K562 (cell line): ENCODE results near the gene SNU13. TPM values are rescaled to one million over a fixed set of nuclear protein-coding genes. Genes with fewer than 3 reads are reported as not detected.

ENCODE experiments used
- ATAC-seq: fragments of 200-7000 bp; cut with Tn5 transposase; 3 replicates; pipeline ENCODE4 v1.9.1; 2020; ENCODE audit warnings: moderate library complexity
- BruUV-seq: library from RNA; stranded (reverse); fragments of 400-500 nt; replicated peaks from 2 replicates; lab custom pipeline; 2021; lab: Mats Ljungman, UMichigan
- CTCF ChIA-PET: fragments of 300-600 bp; formaldehyde crosslinking; extraction: SDS; loops from one replicate; lab custom pipeline; 2021; ENCODE audit warnings: low intra/inter-chr PET ratio; lab: Yijun Ruan, JAX
- POLR2A ChIA-PET: fragments of 300-600, 350-650 bp; sonication (Branson Sonifier 250); formaldehyde crosslinking; extraction: SDS; loops from one replicate; lab custom pipeline; 2021; ENCODE audit warnings: antibody characterized with exemption, inconsistent platforms; lab: Yijun Ruan, JAX
- DNase-seq, 4 experiments: peaks; one replicate each; pipeline versions ENCODE4 v3.0.0 to v3.0.0-alpha.2; 2011 to 2018; ENCODE audit warnings: low spot score in 3 of 4, mixed read lengths in 3 of 4; ENCODE audit errors: extremely low read depth in 1 of 4
- FAIRE-seq: peaks from 2 replicates; lab custom pipeline; 2011; peaks lifted over from hg19 to GRCh38; lab: Jason Lieb, UNC
- H2AFZ ChIP-seq: 2 replicates; pipeline ENCODE4 v1.6.0; 2011; ENCODE audit warnings: low read depth, low read length, control low read depth, inconsistent platforms
- H3K27ac ChIP-seq: fragments of 200-600 bp; 3 replicates; pipeline ENCODE4 v1.8.0; 2011; ENCODE audit warnings: low read depth, mild to moderate bottlenecking, control low read depth, inconsistent platforms, low read length, moderate library complexity, mixed read lengths; ENCODE audit errors: extremely low read depth
- H3K27me3 ChIP-seq, 2 experiments: fragments of 300-600 bp in 1 of 2; 2 replicates in 1 of 2; 3 replicates in 1 of 2; pipeline versions ENCODE4 v1.6.0 to v1.8.0; 2011; ENCODE audit warnings: inconsistent platforms in 2 of 2, low read length in 2 of 2, mild to moderate bottlenecking in 1 of 2, mixed read lengths in 1 of 2, moderate library complexity in 1 of 2; ENCODE audit not compliant: control insufficient read depth in 2 of 2, insufficient read depth in 2 of 2
- H3K36me3 ChIP-seq: fragments of 300-600 bp; 3 replicates; pipeline ENCODE4 v1.8.0; 2011; ENCODE audit warnings: mild to moderate bottlenecking, low read length, inconsistent platforms; ENCODE audit not compliant: control insufficient read depth, insufficient read depth
- H3K4me1 ChIP-seq, 2 experiments: fragments of 200-600 bp in 1 of 2; replicated peaks in 1 of 2; 2 replicates in 1 of 2; 3 replicates in 1 of 2; pipeline versions ENCODE4 v1.5.1 to v1.8.0; 2011; ENCODE audit warnings: inconsistent platforms in 2 of 2, low read length in 2 of 2, mild to moderate bottlenecking in 1 of 2, mixed read lengths in 1 of 2, moderate library complexity in 1 of 2; ENCODE audit not compliant: control insufficient read depth in 2 of 2, insufficient read depth in 2 of 2
- H3K4me2 ChIP-seq: 2 replicates; pipeline ENCODE4 v1.6.1; 2011; ENCODE audit warnings: low read length, control low read depth, inconsistent platforms, mixed read lengths; ENCODE audit not compliant: insufficient read depth
- H3K4me3 ChIP-seq: fragments of 200-600 bp; sonication (generic), shearing (Covaris generic); 2 replicates; pipeline ENCODE4 v1.5.1; 2016; ENCODE audit warnings: control low read depth, inconsistent platforms
- H3K79me2 ChIP-seq: fragments of 200-600 bp; 3 replicates; pipeline ENCODE4 v1.8.0; 2011; ENCODE audit warnings: low read length, inconsistent platforms; ENCODE audit not compliant: control insufficient read depth, insufficient read depth
- H3K9ac ChIP-seq, 2 experiments: 2 replicates each; pipeline versions ENCODE4 v1.6.0 to v1.6.1; 2011; ENCODE audit warnings: low read depth in 2 of 2, low read length in 2 of 2, control low read depth in 1 of 2, inconsistent platforms in 1 of 2, mild to moderate bottlenecking in 1 of 2, mixed read lengths in 1 of 2; ENCODE audit not compliant: insufficient read depth in 1 of 2
- H3K9me1 ChIP-seq: one replicate; pipeline ENCODE4 v1.6.0; 2011; ENCODE audit warnings: inconsistent platforms, mild to moderate bottlenecking, low read length, moderate library complexity; ENCODE audit not compliant: control insufficient read depth, insufficient read depth
- H3K9me3 ChIP-seq: replicated peaks from 2 replicates; pipeline ENCODE4 v1.5.1; 2011; ENCODE audit warnings: low read depth, low read length, inconsistent platforms; ENCODE audit not compliant: control insufficient read depth, insufficient read depth
- H4K20me1 ChIP-seq: replicated peaks from 2 replicates; pipeline ENCODE4 v1.6.1; 2011; ENCODE audit warnings: low read length, inconsistent platforms, mixed read lengths; ENCODE audit not compliant: control insufficient read depth, insufficient read depth
- ATF4 ChIP-seq: fragments of 450-650 bp; formaldehyde crosslinking; IDR thresholded peaks from 2 replicates; pipeline ENCODE4 v1.4.0; 2022; ENCODE audit warnings: mild to moderate bottlenecking, moderate library complexity
- CBFA2T3 ChIP-seq: fragments of 450-650 bp; IDR thresholded peaks from 2 replicates; pipeline ENCODE4 v1.6.1; 2017
- CREB1 ChIP-seq, 2 experiments: sonication (generic) in 1 of 2; formaldehyde crosslinking in 1 of 2; IDR thresholded peaks; 2 replicates each; pipeline versions ENCODE4 v1.6.1 to v1.8.0; 2012 to 2022; ENCODE audit warnings: inconsistent platforms in 1 of 2, mild to moderate bottlenecking in 1 of 2, missing genetic modification reagents in 1 of 2, moderate library complexity in 1 of 2
- DACH1 ChIP-seq: fragments of 450-650 bp; IDR thresholded peaks from 2 replicates; pipeline ENCODE4 v1.6.1; 2018; ENCODE audit not compliant: partially characterized antibody
- HLTF ChIP-seq: fragments of 450-650 bp; IDR thresholded peaks from 2 replicates; pipeline ENCODE4 v1.6.1; 2016
- HNRNPLL ChIP-seq: fragments of 200-400 bp; formaldehyde crosslinking; IDR thresholded peaks from 2 replicates; pipeline ENCODE4 v1.6.1; 2017; ENCODE audit warnings: low read length, low read depth, mild to moderate bottlenecking; ENCODE audit not compliant: poor library complexity, severe bottlenecking
- ID3 ChIP-seq, 2 experiments: fragments of 250-450 bp in 1 of 2; fragments of 450-650 bp in 1 of 2; sonication (Bioruptor Pico) in 1 of 2; IDR thresholded peaks; 2 replicates each; pipeline versions ENCODE4 v1.6.1 to v1.8.0; 2016 to 2021; ENCODE audit warnings: mild to moderate bottlenecking in 2 of 2, moderate library complexity in 2 of 2, missing compliant biosample characterization in 1 of 2, missing genetic modification characterization in 1 of 2
- KDM1A ChIP-seq, 2 experiments: fragments of 450-650 bp; IDR thresholded peaks; 2 replicates each; pipeline ENCODE4 v1.6.1; 2016; ENCODE audit warnings: mild to moderate bottlenecking in 2 of 2
- MYNN ChIP-seq, 2 experiments: sonication (generic); formaldehyde crosslinking in 1 of 2; IDR thresholded peaks; 2 replicates each; pipeline versions ENCODE4 v1.5.0 to v1.6.1; 2016 to 2020; ENCODE audit warnings: antibody characterized with exemption in 1 of 2, missing genetic modification reagents in 1 of 2
- NCOA4 ChIP-seq: fragments of 450-650 bp; IDR thresholded peaks from 2 replicates; pipeline ENCODE4 v1.6.1; 2018; ENCODE audit warnings: mild to moderate bottlenecking; ENCODE audit not compliant: partially characterized antibody
- SUPT5H ChIP-seq: fragments of 450-650 bp; IDR thresholded peaks from 2 replicates; pipeline ENCODE4 v1.6.1; 2016
- TCF15 ChIP-seq: fragments of 250-450 bp; sonication (Bioruptor Pico); IDR thresholded peaks from 2 replicates; pipeline ENCODE4 v1.8.0; 2022; ENCODE audit warnings: moderate library complexity, mild to moderate bottlenecking, inconsistent platforms
- TSHZ1 ChIP-seq: fragments of 250-450 bp; sonication (Bioruptor Pico); IDR thresholded peaks from 2 replicates; pipeline ENCODE4 v1.4.0; 2020; ENCODE audit warnings: mild to moderate bottlenecking, moderate library complexity
- ZFP30 ChIP-seq: fragments of 250-450 bp; sonication (Bioruptor Pico); IDR thresholded peaks from 2 replicates; pipeline ENCODE4 v1.8.0; 2022; ENCODE audit warnings: moderate library complexity, mild to moderate bottlenecking, inconsistent platforms, borderline replicate concordance
- ZNF507 ChIP-seq: conservative IDR thresholded peaks from 2 replicates; pipeline ENCODE4 v1.6.1; 2017; ENCODE audit warnings: missing genetic modification characterization, missing compliant biosample characterization
- WGBS: fragments of 100-300 bp; shearing (Covaris generic); methylation state at CpG from one replicate; pipeline ENCODE4 v1.1.6; 2016; ENCODE audit warnings: low coverage, mixed read lengths; ENCODE audit not compliant: insufficient coverage; ENCODE audit errors: missing lambda C conversion rate; 5-methylcytosine and 5-hydroxymethylcytosine counted together
- in situ Hi-C: fragments of 300-500 bp; cut with MboI; formaldehyde crosslinking; loops from 4 replicates; pipeline ENCODE4 v1.15.0; 2018; ENCODE audit warnings: inconsistent platforms, mixed read lengths
- intact Hi-C: fragments of 100-400 bp; cut with micrococcal nuclease; formaldehyde crosslinking; loops from 2 replicates; pipeline ENCODE4 v1.14.2; 2022
- polyA plus RNA-seq, 8 experiments: library from polyadenylated mRNA; depleted of rRNA in 4 of 8; stranded (reverse) in 5 of 8; unstranded in 3 of 8; fragments of >200 nt; fragmentation: Nextera tagmentation in 2 of 8; fragmentation: Illumina TruSeq in 1 of 8; extraction: Ambion mirVana in 2 of 8; extraction: Trizol in 1 of 8; gene quantifications; 2 replicates each; pipeline versions ENCODE4 v1.2.1 to v1.2.3, GENCODE V29; 2011 to 2014; ENCODE audit warnings: inconsistent platforms in 1 of 8, missing spikeins in 1 of 8
- total RNA-seq, 7 experiments: library from RNA; depleted of rRNA in 6 of 7; stranded (reverse); fragments of >200 nt in 6 of 7; fragmentation: Illumina TruSeq in 2 of 7; extraction: Trizol in 2 of 7; gene quantifications; 2 replicates each; pipeline versions ENCODE4 v1.2.1 to v1.2.3, GENCODE V29; 2011 to 2021; ENCODE audit warnings: low replicate concordance in 1 of 7

Gene SNU13
- total and polyA plus RNA-seq, 9 of the 15 experiments (the other 6 are each of a cell fraction or from before 2014, with no cell fraction given), result 185 to 981 (median 283) TPM

- Histone ChIP-seq H3K79me2 (no peaks in the 10 kb centered on the region), H3K4me1 (no peaks in the 10 kb centered on the region), H3K9ac (no peak overlapping the region), H4K20me1 (no peaks in the 10 kb centered on the region), H3K9me1 (no peaks in the 10 kb centered on the region), H3K36me3 (peaks cover 83% of the 10 kb centered on the region), H3K4me2 (no peak overlapping the region), H3K27me3 (no peaks in the 10 kb centered on the region), H3K27ac (no peak overlapping the region), H2AFZ (no peak overlapping the region), H3K9me3 (no peaks in the 10 kb centered on the region), H3K4me3 (no peak overlapping the region)
- WGBS, result 100% methylated on average over 2 of the region's 3 CpGs
- TF ChIP-seq MYNN (IDR thresholded peaks at IDR 0.05), result no peak
- TF ChIP-seq MYNN (CRISPR knock-in tag; IDR thresholded peaks at IDR 0.05), result no peak
- no peak for TF ChIP-seq DACH1
- TF ChIP-seq ATF4 (CRISPR knock-in tag), result no peak
- TF ChIP-seq NCOA4, result no peak
- no peak for TF ChIP-seq ZNF507 (tag)
- TF ChIP-seq TSHZ1, result no peak
- TF ChIP-seq HLTF, result no peak
- no peak for TF ChIP-seq CREB1 (IDR thresholded peaks at IDR 0.05)
- no peak for TF ChIP-seq CREB1 (CRISPR knock-in tag; IDR thresholded peaks at IDR 0.05)
- TF ChIP-seq HNRNPLL, result no peak
- TF ChIP-seq TCF15 (CRISPR knock-in tag), result no peak
- TF ChIP-seq ZFP30, result no peak
- no peak for TF ChIP-seq SUPT5H
- TF ChIP-seq CBFA2T3, result no peak
- no peak for TF ChIP-seq ID3 (CRISPR knock-in tag; IDR thresholded peaks at IDR 0.05)
- TF ChIP-seq ID3 (tag; IDR thresholded peaks at IDR 0.05), result no peak
- no peak for TF ChIP-seq KDM1A (IDR thresholded peaks at IDR 0.05)
- FAIRE-seq (no peak), ATAC-seq (no peak), DNase-seq (no peak)
- no TSS peak for BruUV-seq
- in situ Hi-C loops (no loop called here), intact Hi-C loops (no loop called here)
- CTCF ChIA-PET, result no interaction called here
- POLR2A ChIA-PET, result interaction anchor here (0.7 to 1.3 kb wide), 3 partner anchors 9 to 17 kb away, joined by 3 to 4 read pairs (median 4); no protein-coding TSS in a partner anchor
Observed at GRCh38 chr22:41654322-41654721, 34.3 kb downstream of the SNU13 start.
